HG03097 (cell line): ENCODE results near the gene LRMDA.
"Not testable (repeated sequence)": the region's sequence is repeated elsewhere in the genome, so short reads cannot be mapped to it uniquely, and the experiment has no call there.

ENCODE experiments used
- ATAC-seq: cut with Tn5 transposase; IDR thresholded peaks from one replicate; pipeline ENCODE4 v1.9.1; 2021; ENCODE audit not compliant: unreplicated experiment, low FRiP score

The LRMDA gene

GRCh38 chr10:75724047-75724446 lies 292.6 kb downstream of the LRMDA start:
- ATAC-seq = no peak

- ATAC-seq = no peak
Measured at GRCh38 chr10:75726522-75727483, 295.4 kb downstream of the LRMDA start.

GRCh38 chr10:75730847-75731246 lies 299.4 kb downstream of the LRMDA start:
- ATAC-seq = no peak

GRCh38 chr10:75733135-75733890 lies 301.9 kb downstream of the LRMDA start:
- ATAC-seq = no peak

GRCh38 chr10:75736151-75736640 lies 304.8 kb downstream of the LRMDA start:
- no peak for ATAC-seq

- ATAC-seq = no peak
Measured at GRCh38 chr10:75736889-75737579, 305.6 kb downstream of the LRMDA start.

GRCh38 chr10:75737580-75737949 lies 306.1 kb downstream of the LRMDA start:
- no peak for ATAC-seq

GRCh38 chr10:75738924-75739323 lies 307.5 kb downstream of the LRMDA start:
- no peak for ATAC-seq

GRCh38 chr10:75739414-75740143 lies 308.2 kb downstream of the LRMDA start:
- no peak for ATAC-seq

GRCh38 chr10:75740541-75740940 lies 309.1 kb downstream of the LRMDA start:
- no peak for ATAC-seq

- no peak for ATAC-seq
Measured at GRCh38 chr10:75742355-75742754, 310.9 kb downstream of the LRMDA start.

- ATAC-seq = no peak
Measured at GRCh38 chr10:75743291-75743778, 311.9 kb downstream of the LRMDA start.

- ATAC-seq = no peak
Measured at GRCh38 chr10:75744261-75744660, 312.8 kb downstream of the LRMDA start.

- no peak for ATAC-seq
Measured at GRCh38 chr10:75746356-75746755, 314.9 kb downstream of the LRMDA start.

- ATAC-seq = not testable (repeated sequence)
Measured at GRCh38 chr10:75750093-75750875, 318.9 kb downstream of the LRMDA start.

GRCh38 chr10:75751232-75751631 lies 319.8 kb downstream of the LRMDA start:
- ATAC-seq = no peak

- no peak for ATAC-seq
Measured at GRCh38 chr10:75753621-75754020, 322.2 kb downstream of the LRMDA start.

- ATAC-seq = no peak
Measured at GRCh38 chr10:75754096-75754831, 322.8 kb downstream of the LRMDA start.

GRCh38 chr10:75755528-75755927 lies 324.1 kb downstream of the LRMDA start:
- ATAC-seq = no peak
